Activated T-cell treated with anti-CD3 and anti-CD28 coated beads for 4 hours (primary cell): Measurements from ENCODE around the gene RUNX3.
A peak's percentile ranks its signal among the peaks of the same experiment; 100 is the strongest.
"Not testable (repeated sequence)": the region's sequence is repeated elsewhere in the genome, so short reads cannot be mapped to it uniquely, and the experiment has no call there.

Experiments used
- DNase-seq: peaks from one replicate; pipeline ENCODE4 v3.0.0-alpha.2; 2020

The RUNX3 gene

DNA sequence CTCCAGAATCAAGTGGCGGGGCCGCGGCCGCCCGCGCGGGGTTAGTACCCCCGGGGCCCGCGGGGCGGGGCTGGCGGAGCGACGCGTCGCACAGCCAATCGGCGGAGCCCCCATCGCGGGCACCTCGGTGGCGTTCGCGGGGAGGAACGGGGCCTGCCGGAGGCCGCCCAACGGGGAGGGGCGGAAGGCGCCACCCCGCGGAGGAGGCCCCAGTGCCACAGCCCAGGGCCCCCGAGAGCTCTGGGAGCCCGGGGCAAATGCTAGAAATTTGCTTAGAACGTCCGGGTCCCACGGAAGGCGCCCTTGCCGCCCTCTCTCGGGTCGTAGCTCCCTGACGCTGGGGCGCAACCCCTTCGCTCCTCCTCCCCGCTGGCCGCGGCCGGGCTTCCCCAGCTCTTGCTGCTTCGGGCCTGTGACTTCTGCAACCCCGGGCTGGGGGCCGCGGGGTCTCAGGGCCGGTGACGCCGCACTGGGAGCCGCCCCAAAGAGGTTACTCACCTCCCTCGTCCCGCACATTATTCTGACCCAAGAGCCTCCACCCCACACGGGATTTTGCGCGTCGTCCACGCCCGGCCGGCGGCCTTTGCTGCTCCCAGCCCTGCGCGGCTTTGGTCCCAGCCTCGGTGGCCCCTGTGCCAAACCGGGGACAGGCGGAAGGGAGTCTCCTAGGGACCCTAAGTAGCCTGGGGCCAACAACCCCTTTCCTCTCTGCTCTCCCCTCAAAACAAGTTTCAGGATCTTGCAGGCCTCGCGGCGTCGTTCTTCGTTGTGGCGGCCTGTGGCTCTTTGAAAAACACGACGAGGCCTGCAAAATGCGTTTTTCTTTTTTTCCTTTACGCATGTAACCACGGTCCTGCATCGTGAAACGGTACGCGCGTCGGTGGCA is at the start of gene RUNX3:
Gene RUNX3 (minus strand): TSS at position 17 of the 886 bp plus-strand sequence. CDS start 408 bp downstream, outside the sequence.
- DNase-seq: peak; percentile 88

DNA sequence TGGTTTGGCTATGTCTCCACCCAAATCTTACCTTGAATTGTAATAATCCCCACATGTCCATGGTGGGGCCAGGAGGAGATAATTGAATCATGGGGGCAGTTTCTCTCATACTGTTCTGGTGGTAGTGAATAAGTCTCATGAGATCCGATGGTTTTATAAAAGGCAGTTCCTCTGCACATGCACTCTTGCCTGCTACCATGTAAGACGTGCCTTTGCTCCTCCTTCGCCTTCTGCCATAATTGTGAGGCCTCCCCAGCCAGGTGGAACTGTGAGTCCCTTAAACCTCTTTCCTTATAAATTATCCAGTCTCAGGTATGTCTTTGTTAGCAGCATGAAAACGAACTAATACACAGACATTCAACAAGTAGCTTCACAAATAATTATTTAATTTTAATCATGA is 49.2 kb upstream of the RUNX3 start:
- not testable (repeated sequence) for DNase-seq

DNA sequence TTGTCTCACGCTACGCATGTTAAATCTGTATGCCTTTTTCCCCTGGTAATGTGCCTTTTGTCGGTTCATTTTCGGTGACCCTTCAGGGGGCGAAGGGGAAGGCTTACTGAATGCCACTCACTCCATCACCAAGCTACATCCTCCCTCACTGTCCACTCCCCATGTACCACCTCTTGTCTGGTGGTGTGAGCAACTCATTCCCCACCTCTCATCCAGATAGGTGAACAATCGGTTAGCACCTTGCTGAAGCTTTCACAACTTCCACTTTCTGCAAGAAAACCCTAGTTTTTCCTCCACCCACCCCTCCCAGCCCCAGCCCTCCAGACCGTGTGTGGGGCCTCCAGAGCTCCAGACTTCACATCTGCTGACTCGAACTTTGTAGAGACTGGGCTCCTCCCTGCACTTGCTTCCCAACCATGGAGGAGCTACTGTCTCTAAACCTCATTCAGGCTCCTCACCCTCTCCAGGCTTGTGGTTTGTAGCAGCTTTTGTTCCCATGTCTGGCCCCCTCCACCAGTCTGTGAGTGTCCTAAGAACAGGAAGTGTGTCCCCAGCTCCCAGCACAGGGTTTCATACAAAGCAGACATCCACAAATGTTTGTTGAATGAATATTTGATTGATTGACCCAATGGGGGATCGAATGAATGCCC is 48.4 kb upstream of the RUNX3 start:
- DNase-seq: no peak

DNA sequence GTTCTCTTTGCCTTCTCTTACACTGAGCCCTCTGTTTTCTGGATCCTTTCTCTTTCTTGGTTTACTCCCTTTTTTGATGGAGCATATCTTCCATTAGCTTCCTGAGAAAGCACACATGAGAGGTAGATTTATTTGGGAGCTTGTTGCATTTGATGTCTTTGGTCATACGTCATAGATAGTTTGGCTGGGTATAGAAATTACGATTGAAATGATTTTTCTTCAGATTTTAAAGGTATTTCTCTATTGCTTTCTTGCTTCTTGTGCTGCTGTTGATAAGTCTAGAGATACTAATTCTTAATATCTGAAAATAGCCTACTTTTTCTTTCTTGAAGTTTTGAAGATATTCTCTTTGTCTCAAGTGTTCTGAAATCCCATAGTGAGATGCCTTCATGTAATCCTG is 45.3 kb upstream of the RUNX3 start:
- DNase-seq: no peak

DNA sequence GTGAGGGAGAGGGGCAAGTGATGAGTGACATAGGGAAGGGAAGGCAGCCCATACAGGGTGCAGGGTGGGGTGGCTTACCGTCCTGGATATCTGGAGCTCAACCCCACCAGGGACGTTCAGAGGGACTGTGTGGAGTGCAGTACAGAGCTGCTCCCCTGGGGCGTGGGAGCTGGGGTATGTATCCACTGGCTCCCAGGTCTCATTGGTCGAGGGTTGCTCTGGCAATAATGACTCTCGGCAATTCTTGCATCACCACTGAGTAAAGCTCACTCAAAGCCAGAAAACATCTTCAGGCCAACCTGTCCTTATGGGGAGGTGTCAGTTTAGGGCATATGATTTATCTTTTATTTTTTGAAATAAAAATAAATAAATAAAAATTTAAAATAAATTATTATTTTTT is 43.2 kb upstream of the RUNX3 start:
- no peak for DNase-seq

DNA sequence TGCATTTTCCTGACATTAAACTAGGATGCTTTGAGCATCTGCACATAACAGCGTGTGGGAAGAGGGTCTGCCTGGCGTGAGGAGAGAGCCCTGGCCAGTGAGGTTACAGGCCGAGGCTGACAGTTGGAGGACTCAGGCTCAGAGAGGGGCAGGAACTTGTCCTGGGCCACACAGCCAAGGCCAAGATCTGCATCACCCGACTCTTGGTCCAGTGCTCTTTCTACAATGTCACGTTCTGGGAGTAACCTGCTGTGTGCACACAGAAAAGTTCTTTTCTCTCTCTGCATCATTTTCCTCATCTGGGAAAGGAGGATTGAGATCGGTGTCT is 42.8 kb upstream of the RUNX3 start:
- DNase-seq: no peak

DNA sequence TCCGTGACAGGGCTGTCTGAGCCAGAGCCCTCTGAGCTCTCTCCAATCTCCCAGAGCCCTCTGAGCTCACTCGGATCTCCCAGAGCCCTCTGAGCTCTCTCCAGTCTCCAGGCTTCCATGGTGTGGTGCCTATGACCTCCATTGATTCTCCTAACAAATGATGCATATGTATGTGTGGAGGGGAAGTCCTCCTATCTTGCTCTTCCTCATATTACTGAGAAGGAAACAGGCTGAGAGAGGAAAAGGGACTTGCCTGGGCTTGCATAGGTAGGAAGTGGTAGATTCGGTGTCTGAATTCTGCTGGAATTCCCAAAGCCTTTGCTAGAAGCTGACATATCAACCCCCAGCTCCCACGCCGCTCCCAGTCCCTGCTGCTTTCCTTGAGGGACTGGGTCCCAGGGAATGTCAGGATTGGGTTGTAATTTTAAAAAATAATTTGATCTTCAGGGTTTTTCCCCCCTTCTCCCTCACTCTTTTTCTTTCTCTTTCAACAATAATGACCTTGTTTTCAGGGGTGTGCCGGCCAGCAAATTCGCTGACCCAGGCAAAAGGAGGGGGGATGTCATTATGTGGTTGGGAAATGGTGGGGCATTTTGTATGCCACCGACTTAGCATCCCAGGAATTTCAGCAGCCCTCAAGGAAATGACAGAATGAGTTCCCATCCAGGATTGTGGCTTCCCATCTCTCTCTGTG is 42.3 kb upstream of the RUNX3 start:
- DNase-seq: no peak

DNA sequence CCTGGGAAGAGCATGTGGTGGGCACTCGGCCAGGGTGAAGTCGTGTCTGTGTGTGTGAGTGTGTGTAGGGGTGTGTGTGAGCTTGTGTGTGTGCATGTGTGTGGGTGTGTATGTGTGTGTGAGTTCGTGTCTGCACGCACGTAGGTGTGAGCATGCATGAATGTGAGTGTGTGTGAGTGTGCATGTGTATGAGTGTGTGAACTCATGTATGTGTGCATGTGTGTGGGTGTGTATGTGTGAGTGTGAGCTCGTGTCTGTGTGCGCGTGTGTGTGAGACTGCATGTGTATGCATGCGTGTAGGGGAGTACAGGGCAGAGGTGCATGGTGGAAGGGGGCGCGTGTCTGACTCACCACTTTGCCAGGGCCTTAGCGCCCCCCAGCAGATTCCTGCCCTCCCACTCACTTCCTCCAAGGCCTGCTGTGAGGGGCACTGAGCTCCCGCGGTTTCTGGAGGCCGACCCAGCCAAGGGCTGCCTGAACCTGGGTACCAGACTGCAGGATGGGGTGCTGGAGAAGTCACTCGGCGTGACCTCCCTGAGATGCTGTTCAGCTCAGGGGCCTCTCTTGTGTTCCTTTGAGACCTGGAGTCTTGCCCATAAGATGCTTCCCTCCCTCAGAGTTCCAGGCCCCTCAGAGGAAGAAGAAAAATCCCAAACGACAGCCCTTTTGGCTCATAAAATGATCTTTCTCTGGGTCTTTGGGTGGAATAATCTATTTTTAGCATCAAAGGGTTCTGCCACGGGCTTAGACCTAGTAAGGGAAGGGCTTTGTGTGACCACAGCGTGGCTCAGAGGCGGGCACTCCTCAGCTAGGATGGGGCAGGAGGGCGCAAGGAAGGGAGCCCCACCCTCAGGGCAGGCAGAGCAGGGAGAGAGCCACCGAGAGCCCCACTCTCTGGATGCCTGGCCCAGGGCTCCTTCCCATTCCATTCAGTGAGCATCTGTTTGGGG is 41.1 kb upstream of the RUNX3 start:
- no peak for DNase-seq

DNA sequence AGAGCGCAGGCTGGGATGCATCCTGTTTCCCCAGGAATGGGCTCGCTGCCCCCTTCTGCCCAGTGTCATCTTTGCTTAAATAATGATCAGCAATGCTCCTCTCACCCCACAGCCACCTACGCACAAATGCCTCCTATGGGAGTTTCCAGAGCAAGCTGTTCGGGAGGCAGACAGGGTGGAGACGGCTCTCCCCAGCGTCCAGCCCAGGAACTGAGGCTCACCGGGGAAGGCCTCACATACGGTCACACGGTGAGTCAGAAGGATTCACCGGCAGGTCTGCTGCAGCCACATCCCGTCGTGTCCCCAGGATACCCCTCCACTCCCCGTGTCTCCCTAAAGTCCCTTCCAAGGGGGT is 40.3 kb upstream of the RUNX3 start:
- no peak for DNase-seq

DNA sequence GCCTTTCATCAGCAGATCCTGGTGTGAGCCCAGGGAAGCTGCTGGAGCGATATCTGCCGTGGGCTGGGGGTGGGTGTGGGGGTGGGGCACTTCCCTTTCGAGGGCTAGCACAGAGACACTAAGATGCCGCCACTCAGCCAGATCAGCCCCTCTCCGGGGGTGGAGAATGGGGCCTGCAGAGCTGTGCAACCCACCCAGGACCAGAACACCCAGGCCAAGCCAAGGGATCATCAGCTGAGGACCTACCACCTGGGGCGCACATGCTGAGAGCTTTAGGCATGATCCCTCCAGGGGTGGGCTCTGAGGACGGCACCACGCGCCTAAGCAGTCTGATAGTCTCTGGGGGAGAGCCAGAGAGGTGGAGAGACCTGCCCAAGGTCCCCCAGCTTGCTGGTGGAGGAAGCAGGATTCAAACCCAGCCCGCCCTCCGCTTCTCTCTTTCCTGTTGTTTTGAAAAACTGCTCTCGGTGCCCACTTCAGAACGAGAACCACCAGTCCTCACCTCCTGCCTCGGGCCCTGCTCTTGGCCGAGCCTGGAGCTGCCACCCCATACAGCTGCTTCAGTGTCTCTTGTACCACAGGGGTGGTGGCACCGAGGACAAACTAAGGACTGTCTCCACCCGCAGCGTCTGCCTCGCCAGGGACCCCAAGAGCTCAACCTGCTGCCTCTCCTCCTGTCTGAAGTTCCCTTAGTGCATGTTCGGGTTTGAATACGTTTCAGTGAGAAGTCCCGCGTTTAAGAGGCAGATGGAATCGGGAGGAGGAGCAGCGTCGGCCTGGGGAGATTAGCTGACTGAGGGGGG is 39.7 kb upstream of the RUNX3 start:
- no peak for DNase-seq

DNA sequence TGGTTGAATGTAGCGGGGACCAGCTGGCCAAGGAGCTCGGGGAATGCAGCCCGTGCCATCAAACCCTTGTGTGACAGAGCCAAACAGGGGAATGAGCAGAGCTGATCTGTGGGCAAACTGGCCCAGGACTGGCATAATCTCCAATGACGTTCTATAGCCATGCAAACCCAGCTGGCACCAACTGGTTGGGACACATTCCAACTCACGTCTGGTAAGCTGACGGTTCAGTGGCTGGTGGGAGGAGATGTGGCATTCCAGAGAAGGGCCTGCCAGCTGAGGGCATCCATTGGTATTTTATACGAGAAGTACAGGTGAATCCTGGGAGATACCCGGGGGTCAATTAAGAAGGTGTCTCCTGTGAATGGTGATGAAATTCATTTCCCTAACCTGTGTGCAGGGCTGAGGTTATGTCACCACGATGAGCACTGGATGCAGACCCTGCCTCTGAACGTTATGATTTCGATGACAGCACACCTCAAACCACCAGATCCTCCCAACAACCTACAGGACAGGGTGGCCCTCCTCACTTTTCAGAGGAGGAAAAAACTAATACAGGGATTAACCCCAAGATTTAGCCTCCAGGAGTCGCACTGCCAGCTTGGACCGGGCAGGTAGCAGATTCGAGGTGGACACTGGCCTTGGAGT is 39.0 kb upstream of the RUNX3 start:
- DNase-seq: no peak

DNA sequence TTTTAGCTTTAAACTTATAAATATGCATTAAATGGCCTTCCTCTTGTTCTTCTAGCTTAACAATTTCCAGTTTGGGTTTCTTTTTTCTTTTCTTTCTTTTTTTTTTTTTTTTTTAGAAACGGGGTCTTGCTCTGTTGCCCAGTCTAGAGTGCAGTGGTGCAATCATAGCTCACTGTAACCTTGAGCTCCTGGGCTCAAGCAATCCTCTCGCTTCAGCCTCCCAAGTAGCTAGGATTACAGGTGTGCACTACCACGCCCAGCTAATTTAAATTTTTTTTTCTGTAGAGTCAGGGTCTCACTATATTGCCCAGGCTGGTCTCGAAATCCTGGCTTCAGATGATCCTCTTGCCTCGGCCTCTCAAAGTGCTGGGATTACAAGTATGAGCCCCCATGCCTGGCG is 37.9 kb upstream of the RUNX3 start:
- no peak for DNase-seq

DNA sequence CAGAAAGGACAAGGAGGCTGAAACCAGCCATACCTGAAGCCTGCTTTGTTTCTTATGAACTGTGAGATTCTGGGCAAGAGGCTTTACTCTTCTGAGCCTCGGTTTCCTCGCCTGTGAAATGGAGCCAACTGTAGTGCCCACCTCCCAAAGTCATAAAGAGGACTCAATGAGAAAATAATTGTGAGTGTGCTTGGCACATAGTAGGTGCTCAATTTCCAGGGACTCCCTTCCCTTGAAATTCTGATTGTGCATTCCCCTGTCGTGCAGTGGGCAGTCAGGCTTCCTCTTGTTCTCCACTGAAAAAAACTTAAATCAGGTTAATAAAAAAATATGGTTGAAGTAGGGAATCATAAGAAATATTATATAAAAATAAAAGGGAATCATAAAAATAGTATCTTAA is 37.5 kb upstream of the RUNX3 start:
- DNase-seq: no peak

DNA sequence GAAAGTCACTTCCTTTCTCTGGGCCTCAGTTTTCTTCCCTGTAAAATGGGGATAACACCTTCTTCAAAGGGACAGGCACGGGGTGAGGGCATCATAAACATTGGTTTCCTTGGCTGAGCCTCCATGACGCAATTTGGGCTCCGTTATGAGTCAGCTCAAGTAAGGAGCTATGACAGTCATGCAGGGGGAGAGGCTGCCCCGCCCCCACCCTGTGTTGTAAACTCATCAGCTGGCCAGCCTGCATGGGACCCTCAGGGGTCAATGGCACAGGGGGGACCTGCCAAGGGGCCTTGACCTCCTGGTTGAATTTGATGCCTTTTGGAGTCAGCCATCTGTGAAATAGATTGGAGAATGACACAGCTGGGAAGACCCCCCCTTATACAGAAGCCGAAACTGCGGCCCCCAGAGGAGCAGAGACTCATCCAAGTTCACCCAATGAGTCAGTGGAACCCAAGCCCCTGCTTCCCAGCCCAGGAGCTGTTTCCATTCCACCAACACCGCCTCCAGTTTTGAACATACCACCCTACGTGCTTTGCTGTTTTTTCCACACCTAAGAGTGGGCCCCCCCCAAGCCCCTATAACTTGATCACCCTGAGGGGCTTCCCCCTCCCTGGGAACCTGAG is 36.8 kb upstream of the RUNX3 start:
- DNase-seq: peak; percentile 45

DNA sequence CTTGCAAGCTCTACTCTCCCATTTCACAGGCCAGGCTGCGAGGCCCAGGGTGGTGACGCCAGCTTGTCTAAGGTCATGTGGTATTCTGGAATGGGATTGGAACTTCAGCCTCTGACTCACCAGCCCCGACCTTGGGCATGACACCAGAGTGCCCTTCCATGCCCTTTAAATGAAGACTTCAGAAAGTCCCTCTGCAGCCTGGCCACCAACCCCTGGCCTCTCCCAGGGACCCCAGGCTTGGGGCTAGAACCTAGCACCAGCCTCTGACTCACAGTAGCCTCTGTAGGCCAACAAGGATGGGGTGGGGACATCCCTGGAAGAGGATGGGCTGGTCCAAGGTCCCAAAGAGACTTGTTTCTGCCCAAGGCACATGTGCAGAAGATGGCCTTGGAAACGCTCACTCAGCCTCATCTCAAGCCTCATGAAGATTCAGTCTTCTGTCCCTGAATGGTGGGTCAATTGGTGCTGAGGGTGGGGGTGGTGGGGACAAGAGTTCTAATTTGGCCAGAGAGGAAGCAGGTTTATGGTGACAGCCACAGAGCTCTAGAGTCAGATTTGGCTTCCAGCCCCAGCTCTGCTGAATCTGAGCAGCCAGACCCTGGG is 36.1 kb upstream of the RUNX3 start:
- no peak for DNase-seq

DNA sequence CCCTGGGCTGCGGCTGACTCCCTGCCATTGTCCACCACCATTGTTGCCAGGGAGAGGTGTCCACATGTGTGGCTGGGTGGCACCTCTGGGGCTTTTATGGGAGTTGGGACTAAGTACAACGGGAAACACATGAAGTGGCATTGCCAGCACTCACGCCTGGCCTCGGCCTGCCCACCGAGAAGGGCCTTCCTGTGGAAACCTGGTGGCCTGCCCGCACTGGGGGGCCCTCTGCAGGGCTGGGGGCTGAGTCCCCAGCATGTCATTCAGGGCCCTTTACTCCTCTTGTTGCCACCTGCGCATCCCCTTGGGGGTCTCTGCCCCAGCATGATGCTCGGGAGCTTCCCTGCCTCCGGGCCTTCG is 35.5 kb upstream of the RUNX3 start:
- no peak for DNase-seq

DNA sequence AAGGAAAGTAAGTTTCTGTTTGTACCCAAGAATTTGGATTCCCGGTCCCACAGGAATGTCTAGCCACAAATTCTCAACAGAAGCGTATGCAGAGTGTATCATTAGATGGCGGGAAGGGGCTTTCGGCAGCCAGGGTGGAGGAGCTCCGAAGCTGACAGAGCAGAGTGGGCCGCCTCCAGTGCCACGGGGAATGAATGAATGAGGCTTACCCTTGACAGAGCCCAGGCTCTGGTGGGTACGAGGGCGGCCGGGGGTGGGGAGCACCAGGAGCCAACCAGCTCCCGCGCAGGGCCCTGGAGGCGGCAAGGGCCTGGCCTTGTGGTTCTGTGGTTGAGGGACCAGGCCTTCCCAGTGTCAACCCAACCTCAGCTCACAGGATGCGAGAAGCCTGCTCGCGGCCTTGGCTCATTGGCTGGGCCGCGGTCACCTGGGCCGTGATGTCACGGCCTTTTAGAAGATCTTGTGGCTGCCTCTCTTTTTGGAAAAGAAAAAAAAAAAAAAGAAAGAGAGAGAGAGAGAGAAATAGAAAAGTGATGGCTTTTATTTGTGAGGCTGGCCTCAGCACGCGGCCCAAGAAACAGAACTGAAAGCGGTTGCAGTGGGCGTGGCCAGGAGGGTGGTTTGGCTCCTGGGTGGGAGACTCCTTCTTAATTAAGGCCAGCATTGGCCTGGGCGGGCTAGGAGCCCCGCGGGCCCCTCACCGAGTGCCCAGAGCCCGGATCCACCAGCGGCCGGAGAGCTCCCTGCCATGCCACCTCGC is 34.9 kb upstream of the RUNX3 start:
- DNase-seq: peak; percentile 78

DNA sequence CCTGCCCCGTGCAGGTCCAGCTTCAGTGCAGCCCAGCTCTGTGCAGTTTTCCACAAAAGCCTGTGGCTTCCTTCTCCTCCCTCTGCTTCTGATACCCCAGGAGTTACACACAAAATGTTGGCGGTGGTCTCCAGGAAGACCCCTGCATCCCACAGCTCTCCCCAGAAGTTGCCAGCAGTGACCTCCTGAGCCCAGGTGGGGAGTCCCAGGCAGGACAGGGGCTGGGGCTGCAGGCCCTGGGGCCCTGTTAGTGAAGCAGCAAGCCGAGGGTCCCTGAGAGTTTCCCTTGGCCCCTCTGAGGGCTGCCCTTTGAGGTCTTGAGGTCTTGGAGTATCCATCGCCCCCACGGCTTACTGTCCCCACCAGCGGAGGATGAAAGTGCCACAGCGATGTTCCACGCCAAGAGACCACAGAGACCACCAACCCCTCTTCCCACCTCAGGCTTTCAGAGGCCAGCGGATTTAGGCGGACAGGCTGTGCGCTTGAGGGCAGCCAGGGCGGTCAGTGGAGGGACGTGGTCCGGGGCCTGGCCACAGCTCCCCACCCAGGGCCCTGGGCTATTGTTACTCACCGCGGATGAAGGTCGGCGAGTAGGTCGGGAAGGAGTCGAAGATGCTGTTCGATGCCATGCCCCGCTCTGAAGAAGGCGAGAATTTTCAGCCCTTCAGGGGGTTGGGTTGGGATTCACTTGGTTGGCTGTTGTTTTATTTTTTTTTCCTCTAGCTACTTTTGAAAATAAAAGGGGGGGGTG is 34.0 kb upstream of the RUNX3 start:
- no peak for DNase-seq
